ENCODE measurements around the gene COQ2.
"Not testable (repeated sequence)": the region's sequence is repeated elsewhere in the genome, so short reads cannot be mapped to it uniquely, and the experiment has no call there.

The COQ2 gene

GRCh38 chr4:83282049-83282535, 2.5 kb downstream of the COQ2 start:
- DNase-seq: peak; percentile 30

DNA sequence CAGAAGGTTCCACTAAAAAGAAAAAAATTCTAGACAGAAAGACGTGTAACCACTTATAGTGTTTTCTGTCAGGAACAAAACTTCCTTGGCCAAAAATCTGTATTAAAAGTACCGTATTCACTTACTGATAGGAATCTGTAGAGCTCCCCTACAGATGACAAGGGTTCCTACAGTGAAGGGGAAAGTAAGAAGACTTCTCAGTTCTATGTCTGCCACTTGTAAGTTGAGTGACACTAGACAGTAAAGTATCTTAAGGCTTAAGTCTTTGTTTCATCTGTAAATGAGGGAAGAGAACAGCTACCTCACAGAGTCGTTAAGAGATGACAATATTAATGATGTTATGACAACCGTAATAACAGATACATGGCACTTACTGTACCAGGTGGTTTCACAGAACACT, 3.3 kb downstream of the COQ2 start:
- no peak for DNase-seq

DNA sequence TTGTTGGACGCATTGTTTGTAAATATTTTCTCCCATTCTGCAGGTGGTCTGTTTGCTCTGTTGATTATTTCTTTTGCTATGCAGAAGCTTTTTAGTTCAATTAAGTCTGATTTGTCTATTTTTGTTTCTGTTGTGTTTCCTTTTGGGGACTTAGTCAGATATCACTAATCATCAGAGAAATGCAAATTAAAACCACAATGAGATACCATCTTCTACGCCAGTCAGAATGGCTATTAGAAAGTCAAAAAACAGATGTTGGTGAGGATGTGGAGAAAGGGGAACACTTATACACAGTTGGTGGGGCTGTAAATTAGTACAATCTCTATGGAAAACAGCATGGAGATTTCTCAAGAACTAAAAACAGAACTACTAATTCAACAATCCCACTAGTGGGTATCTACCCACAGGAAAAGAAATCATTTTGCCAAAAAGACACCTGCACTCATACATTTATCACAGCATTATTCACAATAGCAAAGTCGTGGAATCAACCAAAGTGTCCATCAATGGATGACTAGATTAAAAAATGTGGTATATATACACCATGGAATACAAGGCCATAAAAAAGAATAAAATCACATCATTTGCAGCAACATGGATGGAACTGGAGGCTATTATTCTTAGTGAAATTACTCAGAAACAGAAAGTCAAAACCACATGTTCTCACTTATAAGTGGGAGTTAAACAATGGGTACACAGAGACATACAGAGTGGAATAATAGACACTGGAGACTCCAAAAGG, 8.1 kb downstream of the COQ2 start:
- no peak for DNase-seq

DNA sequence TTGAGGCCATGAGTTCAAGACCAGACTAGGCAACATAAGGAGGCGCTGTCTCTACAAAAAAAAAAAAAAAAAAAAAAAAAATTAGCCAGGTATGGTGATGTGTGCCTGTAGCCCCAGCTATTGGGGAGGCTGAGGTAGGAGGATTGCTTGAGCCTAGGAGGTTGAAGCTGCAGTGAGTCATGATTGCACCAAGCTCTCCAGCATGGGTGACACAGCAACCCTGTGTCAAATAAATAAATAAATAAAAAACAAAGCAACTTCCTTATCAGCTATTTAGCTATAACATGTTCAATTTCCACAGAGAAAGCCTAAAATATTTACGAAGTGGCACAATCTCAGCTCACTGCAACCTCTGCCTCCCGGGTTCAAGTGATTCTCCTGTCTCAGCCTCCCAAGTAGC, 10.7 kb downstream of the COQ2 start:
- DNase-seq: not testable (repeated sequence)

DNA sequence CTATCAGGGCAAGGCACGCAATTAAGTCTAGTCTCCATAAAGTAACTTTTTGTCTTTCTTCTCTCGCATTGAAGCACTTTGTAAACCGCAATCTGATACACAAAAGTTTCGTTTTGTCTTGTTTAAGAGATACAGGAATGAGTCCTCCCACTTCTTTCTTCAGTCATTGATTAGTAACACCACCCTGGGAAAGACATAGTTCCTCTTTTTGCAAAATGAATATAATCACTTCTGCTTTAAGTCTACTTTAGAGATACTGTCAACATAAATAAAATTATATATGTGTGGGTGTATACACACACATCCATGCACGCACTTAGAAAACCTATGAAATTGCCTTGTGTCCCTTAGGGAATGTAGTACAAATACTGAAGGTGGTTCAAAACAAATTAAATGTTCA, 11.7 kb downstream of the COQ2 start:
- DNase-seq: no peak

DNA sequence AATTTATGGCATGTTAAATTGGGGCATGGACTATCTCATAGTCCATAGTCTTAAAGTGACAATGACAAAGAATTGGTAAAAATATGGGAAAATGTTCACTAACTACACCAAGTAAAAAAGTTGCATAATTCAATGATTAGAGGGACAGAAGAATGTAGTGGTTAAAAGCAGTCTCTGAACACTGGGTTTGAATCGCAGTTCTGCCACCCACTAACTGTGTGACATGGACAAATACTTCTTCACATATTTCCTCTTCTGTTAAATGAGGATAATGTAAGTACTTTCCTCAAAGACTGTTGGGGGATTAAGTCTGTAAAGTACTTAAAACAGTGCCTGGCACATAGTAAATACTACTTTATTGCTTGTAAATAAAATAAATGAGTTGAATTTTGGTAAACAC, 15.3 kb downstream of the COQ2 start:
- no peak for DNase-seq

GRCh38 chr4:83268491-83268890, 16.1 kb downstream of the COQ2 start:
- DNase-seq: no peak

DNA sequence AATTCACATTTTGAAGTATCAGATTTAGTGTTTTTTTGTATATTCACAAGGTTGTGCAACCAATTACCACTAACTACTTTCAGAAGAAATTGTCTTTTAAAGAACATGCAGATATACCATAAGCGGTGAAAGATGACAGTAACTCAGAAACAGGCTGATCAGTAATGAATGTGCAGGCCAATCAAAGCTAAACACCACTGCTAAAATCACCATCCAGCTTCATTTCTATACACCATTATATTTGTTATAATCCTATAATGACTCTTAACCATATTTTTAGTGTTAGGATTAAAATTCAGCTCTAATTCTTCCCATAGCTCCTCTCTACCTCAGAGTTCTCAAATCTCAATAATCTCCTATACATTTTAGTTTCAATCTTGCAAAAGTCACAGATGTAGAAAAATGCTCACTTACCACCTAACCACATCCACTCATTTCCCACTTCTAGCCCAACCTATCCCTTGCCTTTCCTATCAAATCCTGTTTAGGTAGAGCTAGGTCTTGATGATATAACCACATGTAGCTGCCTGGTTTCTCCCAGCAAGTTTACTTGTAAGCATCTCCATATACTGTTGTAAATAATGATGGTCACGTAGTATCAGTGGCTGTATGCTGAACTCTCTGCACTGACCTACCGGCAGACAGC, 16.6 kb downstream of the COQ2 start:
- no peak for DNase-seq

DNA sequence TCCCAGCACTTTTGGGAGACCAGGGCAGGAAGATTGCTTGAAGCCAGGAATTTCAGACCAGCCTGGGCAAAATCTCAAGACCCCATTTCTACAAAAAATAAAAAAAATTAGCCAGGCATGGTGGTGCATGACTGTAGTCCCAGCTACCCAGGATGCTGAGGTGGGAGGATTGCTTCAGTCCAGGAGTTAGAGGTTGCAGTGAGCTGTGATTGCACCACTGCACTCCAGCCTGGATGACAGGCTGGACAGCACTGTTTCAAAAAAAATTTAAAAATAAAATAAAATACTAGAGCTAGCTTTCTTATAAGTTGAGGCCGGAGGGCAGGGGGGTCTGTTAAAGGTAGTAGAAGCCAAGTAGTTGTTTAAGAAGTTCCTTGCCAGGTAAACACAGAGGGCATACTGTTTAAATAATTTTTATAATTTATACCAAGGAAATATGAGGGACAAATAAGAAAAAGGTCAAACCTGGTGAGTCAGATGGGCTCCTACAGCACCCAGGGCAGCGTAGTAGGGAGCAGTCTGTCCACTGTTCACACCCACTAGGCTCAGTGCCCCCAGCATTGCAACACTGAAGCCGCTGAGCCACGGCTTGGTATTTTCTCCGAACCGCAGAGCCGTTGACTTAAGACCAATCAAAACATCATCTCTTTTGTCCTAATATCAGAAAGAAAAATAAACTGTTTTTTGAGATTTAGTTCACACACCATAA, 17.3 kb downstream of the COQ2 start:
- no peak for DNase-seq

GRCh38 chr4:83266689-83267088, 17.9 kb downstream of the COQ2 start:
- no peak for DNase-seq

GRCh38 chr4:83263106-83263505, 21.5 kb downstream of the COQ2 start:
- DNase-seq: no peak

- DNase-seq: no peak
Observed at GRCh38 chr4:83262682-83263081, 21.9 kb downstream of the COQ2 start.

DNA sequence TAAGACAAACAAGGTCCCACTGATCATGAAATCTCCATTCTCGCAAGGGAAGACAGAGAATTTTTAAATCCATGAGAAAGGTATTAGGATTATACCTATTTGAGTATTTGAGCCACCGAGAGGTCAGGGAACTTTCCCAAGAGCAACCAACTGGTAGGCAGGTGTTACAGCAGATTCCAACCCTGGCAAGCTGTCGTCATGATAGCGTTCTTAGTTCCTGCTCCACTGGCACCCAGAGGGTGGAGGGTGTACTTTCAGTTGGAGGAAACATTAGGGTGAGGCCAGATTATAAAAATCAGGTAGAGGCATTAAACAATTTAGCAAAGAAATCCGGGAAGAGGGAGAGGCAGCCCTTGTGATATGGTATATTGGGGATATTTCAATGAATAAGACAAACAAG, 23.3 kb downstream of the COQ2 start:
- no peak for DNase-seq

- DNase-seq: no peak
Observed at GRCh38 chr4:83259586-83259985, 25.0 kb downstream of the COQ2 start.

- no peak for DNase-seq
Observed at GRCh38 chr4:83258461-83258860, 26.1 kb downstream of the COQ2 start.

GRCh38 chr4:83257811-83258210, 26.8 kb downstream of the COQ2 start:
- no peak for DNase-seq

GRCh38 chr4:83255584-83255983, 29.0 kb downstream of the COQ2 start:
- no peak for DNase-seq

DNA sequence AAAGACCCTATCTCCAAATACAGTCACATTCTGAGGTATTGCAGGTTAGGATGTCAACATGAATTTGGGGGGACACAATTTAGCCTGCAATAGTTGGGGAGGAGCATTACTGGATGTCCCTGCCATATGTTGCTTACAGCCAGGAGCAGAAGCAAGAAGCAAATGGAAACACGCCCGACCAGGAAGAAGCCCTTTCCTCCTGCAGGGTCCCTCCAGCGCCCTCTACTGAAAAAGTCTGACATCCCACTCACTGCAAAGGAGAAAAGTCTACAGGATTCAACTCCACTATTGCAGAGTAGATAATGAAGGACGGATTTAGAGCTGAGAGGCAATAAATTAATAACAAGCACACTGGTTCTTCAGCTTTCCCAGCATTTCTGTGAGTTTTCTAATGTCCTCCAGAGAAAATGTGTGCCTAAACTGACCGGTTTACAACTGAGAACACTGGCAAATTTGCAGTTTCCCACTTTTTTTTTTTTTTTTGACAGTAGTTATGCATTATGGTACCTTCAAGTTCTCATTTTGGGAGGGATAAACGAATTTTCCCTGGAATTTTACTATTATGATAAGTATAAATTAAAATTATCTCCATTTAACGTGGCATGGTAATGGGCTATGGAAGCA, 31.7 kb downstream of the COQ2 start:
- peak; percentile 54 for DNase-seq

GRCh38 chr4:83251447-83251830, 33.2 kb downstream of the COQ2 start:
- DNase-seq: no peak

DNA sequence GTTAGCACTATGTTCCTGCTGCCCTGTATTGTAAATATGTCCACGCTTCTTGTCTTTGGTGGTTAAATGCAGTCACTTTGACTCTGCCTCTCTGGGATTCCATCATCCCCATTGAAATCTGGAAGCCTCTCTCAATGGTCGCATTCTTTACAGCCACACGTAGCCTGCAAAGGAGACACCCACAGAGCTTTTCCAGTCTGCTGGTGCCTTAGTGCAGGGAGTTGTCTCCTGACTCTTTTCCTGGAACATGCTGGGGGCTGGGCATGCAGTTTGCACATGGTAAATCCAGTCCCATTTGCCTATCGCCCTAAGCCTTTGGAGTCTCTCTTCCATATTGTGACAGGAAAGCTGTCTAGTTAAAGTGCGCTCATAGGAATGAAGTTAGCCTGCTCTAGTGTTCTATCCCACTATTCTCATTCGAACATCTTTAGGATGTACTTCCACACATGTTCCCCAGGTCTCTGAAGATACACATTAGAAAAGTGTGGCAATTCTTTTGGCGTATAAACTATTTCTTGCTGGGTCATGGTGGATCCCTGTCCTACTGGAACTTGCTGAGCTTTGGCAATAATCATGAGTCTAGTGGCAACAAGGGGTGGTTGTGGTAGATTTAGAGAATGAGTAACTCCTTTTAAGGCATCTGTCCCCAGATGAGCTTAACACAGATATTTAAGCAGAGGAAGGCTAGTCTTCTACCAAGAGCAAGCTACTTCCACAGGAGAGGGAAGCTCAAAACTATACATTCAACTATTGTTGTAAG, 33.7 kb downstream of the COQ2 start:
- no peak for DNase-seq

DNA sequence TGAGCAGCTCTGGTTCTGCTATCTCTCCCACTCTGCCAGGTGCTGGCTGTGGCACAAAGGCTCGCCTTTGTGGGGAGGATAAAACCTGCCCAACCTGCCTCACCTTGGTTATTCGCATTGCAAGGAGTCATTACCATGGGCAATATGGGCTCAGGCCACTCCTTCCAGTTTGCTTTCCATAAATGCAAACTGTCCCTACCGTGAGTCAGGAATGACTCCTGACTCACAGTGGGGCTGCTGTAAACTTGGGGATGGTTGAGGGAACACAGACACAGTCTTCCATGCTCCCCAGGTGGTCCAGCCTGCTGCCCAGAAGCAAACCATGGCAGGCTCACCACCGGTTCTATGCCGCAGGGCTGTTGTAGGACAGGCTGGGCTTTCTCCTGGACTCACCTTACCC, 36.1 kb downstream of the COQ2 start:
- no peak for DNase-seq

DNA sequence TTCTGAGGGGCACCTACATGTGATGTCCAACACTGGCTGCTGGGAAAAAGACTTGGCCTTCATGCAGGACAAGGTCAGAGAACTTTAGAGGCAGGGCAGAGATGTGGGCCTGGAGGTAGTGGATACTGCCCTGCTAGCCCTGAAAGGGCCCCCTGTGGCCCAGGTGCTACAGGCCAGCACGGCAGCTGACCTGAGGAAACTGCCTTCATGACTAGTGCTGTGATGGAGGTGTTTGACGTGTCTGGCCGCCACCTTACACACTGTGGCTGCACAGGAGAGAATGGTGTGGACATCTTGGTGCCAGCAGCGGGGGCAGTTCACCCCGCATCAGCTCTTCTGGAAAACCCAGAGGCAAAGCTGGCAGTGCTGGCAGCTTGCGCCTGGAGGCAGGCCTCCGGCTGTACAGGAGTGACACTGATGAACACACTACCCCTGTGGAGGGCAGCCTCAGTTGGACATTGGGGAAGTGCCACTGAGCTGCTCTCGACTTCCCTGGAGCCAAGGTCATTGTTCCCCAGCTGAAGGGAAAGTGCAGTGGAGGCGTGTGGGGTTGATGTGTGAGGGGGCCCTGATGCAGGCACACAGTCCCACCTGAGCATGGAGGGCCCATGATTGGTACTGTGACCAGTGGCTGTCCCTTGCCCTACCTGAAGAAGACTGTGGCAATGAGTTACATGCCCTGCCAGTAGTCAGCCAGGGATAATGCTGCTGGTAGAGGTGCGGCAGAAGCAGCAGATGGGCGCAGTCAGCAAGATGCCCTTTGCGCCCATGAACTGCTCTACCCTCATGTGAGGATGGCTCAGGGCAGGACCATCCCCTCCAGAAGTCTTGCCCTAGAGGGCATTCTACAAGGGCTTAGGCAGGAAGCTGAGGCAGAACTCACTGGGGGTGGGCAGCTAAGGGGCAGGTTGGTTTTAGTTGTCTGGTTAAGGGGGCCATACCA, 36.9 kb downstream of the COQ2 start:
- DNase-seq: no peak

Data from stimulated activated CD4-positive, alpha-beta T cell treated with anti-CD3 and anti-CD28 coated beads, Interleukin-12 subunit alpha, Interleukin-12 subunit beta, amount 100 ng/mL, for 4 hours (primary cell).